HEK293T (cell line): Measurements from ENCODE around the gene HACE1.

Experiments
- CTCF ChIA-PET: fragments of 350-600 bp; formaldehyde crosslinking; extraction: SDS; loops from one replicate; lab custom pipeline; 2021; ENCODE audit warnings: antibody characterized with exemption, inconsistent platforms; lab: Yijun Ruan, JAX
- POLR2A ChIA-PET: fragments of 350-600 bp; formaldehyde crosslinking; extraction: SDS; loops from one replicate; lab custom pipeline; 2020; ENCODE audit warnings: antibody characterized with exemption, inconsistent platforms; lab: Yijun Ruan, JAX
- DNase-seq: peaks from one replicate; pipeline ENCODE4 v3.0.0; 2012; ENCODE audit warnings: mixed read lengths; ENCODE audit errors: extremely low spot score
- ARNT ChIP-seq: fragments of 450-650 bp; IDR thresholded peaks from 2 replicates; pipeline ENCODE4 v1.6.1; 2017; ENCODE audit warnings: mild to moderate bottlenecking
- BHLHE40 ChIP-seq: fragments of 450-650 bp; IDR thresholded peaks from 2 replicates; pipeline ENCODE4 v1.6.1; 2016; ENCODE audit warnings: mild to moderate bottlenecking, moderate library complexity, borderline replicate concordance
- CTBP1 ChIP-seq: fragments of 450-650 bp; IDR thresholded peaks from 2 replicates; pipeline ENCODE4 v1.6.1; 2016; ENCODE audit warnings: borderline replicate concordance
- ELF4 ChIP-seq: fragments of 450-650 bp; IDR thresholded peaks from 2 replicates; pipeline ENCODE4 v1.6.1; 2017; ENCODE audit warnings: antibody characterized with exemption
- FOXA1 ChIP-seq: fragments of 450-650 bp; IDR thresholded peaks from 2 replicates; pipeline ENCODE4 v1.6.1; 2016; ENCODE audit warnings: mild to moderate bottlenecking
- FOXK2 ChIP-seq: fragments of 450-650 bp; IDR thresholded peaks from 2 replicates; pipeline ENCODE4 v1.6.1; 2016; ENCODE audit warnings: mild to moderate bottlenecking
- FOXM1 ChIP-seq: fragments of 450-650 bp; IDR thresholded peaks from 2 replicates; pipeline ENCODE4 v1.6.1; 2017; ENCODE audit warnings: mild to moderate bottlenecking, borderline replicate concordance
- HDGF ChIP-seq: fragments of 450-650 bp; IDR thresholded peaks from 2 replicates; pipeline ENCODE4 v1.6.1; 2017; ENCODE audit warnings: antibody characterized with exemption, borderline replicate concordance
- L3MBTL2 ChIP-seq: fragments of 450-650 bp; conservative IDR thresholded peaks from 2 replicates; pipeline ENCODE4 v1.6.1; 2016; ENCODE audit warnings: mild to moderate bottlenecking
- LEF1 ChIP-seq: fragments of 450-650 bp; IDR thresholded peaks from 2 replicates; pipeline ENCODE4 v1.6.1; 2017; ENCODE audit warnings: mild to moderate bottlenecking, borderline replicate concordance
- NFRKB ChIP-seq: fragments of 450-650 bp; IDR thresholded peaks from 2 replicates; pipeline ENCODE4 v1.6.1; 2016; ENCODE audit warnings: mild to moderate bottlenecking, moderate library complexity
- PKNOX1 ChIP-seq: fragments of 450-650 bp; IDR thresholded peaks from 2 replicates; pipeline ENCODE4 v1.6.1; 2016
- SP1 ChIP-seq: fragments of 450-650 bp; IDR thresholded peaks from 2 replicates; pipeline ENCODE4 v1.6.1; 2017
- SUZ12 ChIP-seq: fragments of 450-650 bp; IDR thresholded peaks from 2 replicates; pipeline ENCODE4 v1.6.1; 2016; ENCODE audit warnings: mild to moderate bottlenecking
- TARDBP ChIP-seq: fragments of 450-650 bp; IDR thresholded peaks from 2 replicates; pipeline ENCODE4 v1.6.1; 2016
- ZNF384 ChIP-seq: fragments of 450-650 bp; IDR thresholded peaks from 2 replicates; pipeline ENCODE4 v1.6.1; 2016

The HACE1 gene

DNA sequence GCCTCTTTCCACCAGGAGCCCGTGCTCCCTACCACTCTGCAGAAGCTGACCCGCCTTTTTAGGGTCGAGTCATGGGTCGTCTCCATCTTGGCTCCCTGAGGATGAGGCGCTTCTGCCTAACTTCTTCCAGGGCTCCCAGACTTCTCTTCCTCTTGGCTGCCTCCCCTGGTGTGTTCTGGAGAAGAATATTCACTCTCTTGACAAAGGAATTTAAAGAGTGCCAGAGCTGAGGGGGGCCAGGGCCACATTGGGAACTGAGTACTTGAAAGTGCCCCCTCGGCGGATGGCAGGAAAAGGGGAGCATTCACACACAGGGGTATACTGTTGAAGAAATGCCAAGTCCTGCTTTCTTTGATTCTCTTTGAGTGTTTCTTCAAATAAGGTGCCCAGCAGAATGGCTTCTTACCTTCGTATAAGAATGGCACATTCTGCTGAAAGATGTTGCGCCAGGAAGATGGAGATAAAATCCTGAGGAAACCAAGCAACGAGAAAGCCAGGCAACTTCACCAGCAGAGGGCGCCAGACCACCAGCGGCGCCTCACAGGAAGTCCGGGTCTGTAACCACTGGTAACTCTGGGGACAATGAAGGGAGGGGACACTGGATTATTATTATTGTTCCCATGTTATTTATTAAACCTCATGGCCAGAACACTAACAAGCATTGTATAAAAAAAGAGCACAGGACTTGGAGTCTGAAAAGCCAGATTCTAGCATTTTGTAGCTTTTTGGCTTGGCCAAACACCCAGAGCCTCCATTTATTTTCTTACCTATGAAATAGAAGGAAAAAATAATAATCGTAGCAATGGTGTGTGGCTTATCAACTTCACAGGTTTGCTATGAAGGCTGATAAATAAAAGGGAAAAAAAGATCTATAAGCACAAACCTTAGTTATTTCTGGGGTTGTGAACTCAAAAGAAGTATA is 176.7 kb downstream of the HACE1 start:
- POLR2A ChIA-PET: no interaction called here
- DNase-seq: peak; percentile 82
- TF ChIP-seq LEF1 (no peak), ARNT (no peak), TARDBP (no peak), PKNOX1 (no peak), SUZ12 (no peak), NFRKB (no peak), ELF4 (no peak; the same call in 1 of the 2 replicates), SP1 (no peak), L3MBTL2 (no peak), FOXA1 (no peak), FOXM1 (no peak), HDGF (no peak), FOXK2 (no peak), ZNF384 (no peak), CTBP1 (no peak), BHLHE40 (no peak)
- CTCF ChIA-PET: interaction anchor here (0.6 kb wide), 2 partner anchors 96 kb away, joined by 3 to 9 read pairs; no protein-coding TSS in a partner anchor

GRCh38 chr6:104680539-104680938 is 179.2 kb downstream of the HACE1 start:
- no peak for DNase-seq
- TF ChIP-seq ZNF384 (no peak), FOXK2 (no peak), CTBP1 (no peak), SP1 (no peak), FOXA1 (no peak), NFRKB (no peak), TARDBP (no peak), FOXM1 (no peak), PKNOX1 (no peak), HDGF (no peak), ELF4 (no peak), SUZ12 (no peak), LEF1 (no peak), L3MBTL2 (no peak), BHLHE40 (no peak), ARNT (no peak)
- CTCF ChIA-PET: no interaction called here
- POLR2A ChIA-PET: no interaction called here

DNA sequence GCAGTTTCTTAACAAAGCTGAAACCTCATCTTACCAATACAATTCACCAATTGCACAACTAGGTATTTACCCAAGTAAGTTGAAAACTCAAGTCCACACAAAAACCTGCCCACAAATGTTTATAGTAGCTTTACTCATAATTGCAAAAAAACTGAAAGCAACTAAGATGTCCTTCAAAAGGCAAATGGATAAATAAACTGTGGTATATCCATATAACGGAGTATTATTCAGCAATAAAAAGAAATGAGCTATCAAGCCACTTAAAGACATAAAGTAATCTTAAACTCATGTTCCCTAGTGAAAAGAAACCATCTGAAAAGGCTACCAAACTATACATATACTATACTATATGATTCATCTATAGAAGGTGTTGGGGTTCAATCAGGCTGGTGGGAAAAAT is 179.7 kb downstream of the HACE1 start:
- CTCF ChIA-PET: no interaction called here
- POLR2A ChIA-PET: no interaction called here
- no peak for TF ChIP-seq SP1
- TF ChIP-seq FOXM1: no peak
- TF ChIP-seq FOXA1: no peak
- TF ChIP-seq SUZ12: no peak
- TF ChIP-seq FOXK2: no peak
- no peak for TF ChIP-seq CTBP1
- no peak for TF ChIP-seq BHLHE40
- TF ChIP-seq ELF4: no peak
- TF ChIP-seq HDGF: no peak
- TF ChIP-seq LEF1: no peak
- no peak for TF ChIP-seq NFRKB
- TF ChIP-seq ARNT: no peak
- no peak for TF ChIP-seq L3MBTL2
- DNase-seq: no peak
